Measurements from ENCODE around the gene MAGEF1.

The MAGEF1 gene

GRCh38 chr3:184711493-184712247, at the start of gene MAGEF1:
TSS of gene MAGEF1 (minus strand) at chr3:184712064. CDS start at chr3:184711821, 243 bp downstream.
- peak; percentile 69 for DNase-seq

- no peak for DNase-seq
Observed at GRCh38 chr3:184761075-184761841, 49.4 kb upstream of the MAGEF1 start.

GRCh38 chr3:184760337-184761074, 48.6 kb upstream of the MAGEF1 start:
- no peak for DNase-seq

- no peak for DNase-seq
Observed at GRCh38 chr3:184759666-184760200, 47.9 kb upstream of the MAGEF1 start.

GRCh38 chr3:184758056-184758455, 46.2 kb upstream of the MAGEF1 start:
- no peak for DNase-seq

- no peak for DNase-seq
Observed at GRCh38 chr3:184757022-184757651, 45.3 kb upstream of the MAGEF1 start.

- no peak for DNase-seq
Observed at GRCh38 chr3:184756151-184757021, 44.5 kb upstream of the MAGEF1 start.

- no peak for DNase-seq
Observed at GRCh38 chr3:184755315-184755731, 43.5 kb upstream of the MAGEF1 start.

GRCh38 chr3:184752361-184752760, 40.5 kb upstream of the MAGEF1 start:
- DNase-seq: no peak

- DNase-seq: no peak
Observed at GRCh38 chr3:184751204-184752040, 39.6 kb upstream of the MAGEF1 start.

GRCh38 chr3:184750349-184751083, 38.7 kb upstream of the MAGEF1 start:
- no peak for DNase-seq

GRCh38 chr3:184749168-184749744, 37.4 kb upstream of the MAGEF1 start:
- DNase-seq: no peak

GRCh38 chr3:184748219-184749135, 36.6 kb upstream of the MAGEF1 start:
- DNase-seq: no peak

- no peak for DNase-seq
Observed at GRCh38 chr3:184746131-184747120, 34.6 kb upstream of the MAGEF1 start.

- no peak for DNase-seq
Observed at GRCh38 chr3:184745526-184745925, 33.7 kb upstream of the MAGEF1 start.

GRCh38 chr3:184743248-184743647, 31.4 kb upstream of the MAGEF1 start:
- DNase-seq: no peak

GRCh38 chr3:184742676-184743135, 30.8 kb upstream of the MAGEF1 start:
- DNase-seq: no peak

All from activated gamma-delta T cell treated with Interleukin-2 at 50 U/mL for 16 hours (primary cell).